Breast epithelium (tissue), 4 donors: Measurements from ENCODE around the gene COL28A1. TPM values are rescaled to one million over a fixed set of nuclear protein-coding genes. Genes with fewer than 3 reads are reported as not detected.
"Not testable (repeated sequence)": the region's sequence is repeated elsewhere in the genome, so short reads cannot be mapped to it uniquely, and the experiment has no call there.

Experiments
- DNase-seq, 2 donors: peaks; one replicate each; pipeline ENCODE4 v3.0.0-alpha.2; 2019; ENCODE audit warnings: low spot score in 2 of 2
- H3K27ac ChIP-seq, 2 donors: fragments of 200-600 bp; sonication (generic) in 1 of 2; one replicate each; pipeline ENCODE4 v1.5.1; 2016 to 2019; ENCODE audit warnings: mild to moderate bottlenecking in 1 of 2
- H3K27me3 ChIP-seq, 2 donors: fragments of 200-600 bp; sonication (generic) in 1 of 2; one replicate each; pipeline versions ENCODE4 v1.5.1 to v1.6.0; 2017 to 2019; ENCODE audit warnings: control low read depth in 1 of 2, mild to moderate bottlenecking in 1 of 2
- H3K36me3 ChIP-seq: fragments of 200-600 bp; one replicate; pipeline ENCODE4 v1.5.1; 2019
- H3K4me1 ChIP-seq, 2 donors: fragments of 200-600 bp; sonication (generic); one replicate each; pipeline ENCODE4 v1.5.1; 2016 to 2019; ENCODE audit warnings: control low read depth in 1 of 2
- H3K4me3 ChIP-seq, 3 donors: fragments of 200-600 bp; sonication (generic); 1 replicate in 2 of 3; 2 replicates in 1 of 3; pipeline ENCODE4 v1.5.1; 2016 to 2019; ENCODE audit warnings: mild to moderate bottlenecking in 3 of 3, moderate library complexity in 2 of 3
- H3K9me3 ChIP-seq, 2 donors: fragments of 200-600 bp; sonication (generic) in 1 of 2; one replicate each; pipeline ENCODE4 v1.5.1; 2016 to 2019; ENCODE audit warnings: control low read depth in 1 of 2
- POLR2A ChIP-seq: fragments of 450-650 bp; IDR thresholded peaks from one replicate; pipeline ENCODE4 v1.6.1; 2016; ENCODE audit warnings: antibody characterized with exemption, mild to moderate bottlenecking, moderate library complexity
- POLR2AphosphoS5 ChIP-seq, 3 donors: sonication (generic); formaldehyde crosslinking; IDR thresholded peaks; one replicate each; pipeline ENCODE4 v1.6.1; 2017; ENCODE audit warnings: antibody characterized with exemption in 3 of 3
- intact Hi-C: fragments of 100-400 bp; cut with DNase I; formaldehyde crosslinking; loops from one replicate; pipeline ENCODE4 v1.15.1; 2023; ENCODE audit warnings: low total_unique reads
- total RNA-seq, 3 donors: library from RNA; depleted of rRNA; stranded (reverse); fragments of >200 nt; gene quantifications; one replicate each; pipeline ENCODE4 v1.1.0, GENCODE V29; 2016
- TF ChIP-seq, protein P1 (sequence below), 3 donors: fragments of 450-650 bp; IDR thresholded peaks; one replicate each; pipeline ENCODE4 v1.5.1; 2016 to 2017; ENCODE audit warnings: antibody characterized with exemption in 3 of 3, mild to moderate bottlenecking in 3 of 3, moderate library complexity in 3 of 3

COL28A1 gene
- total RNA-seq, 3 donors from 2014 or later = 1.1 to 5.7 (median 4.9) TPM

GRCh38 chr7:7474436-7474835 is 61.2 kb downstream of the COL28A1 start:
- no peak for DNase-seq
- peaks cover 0 to 7% of the 10 kb centered on the region in 2 donors for H3K9me3 ChIP-seq
- TF ChIP-seq POLR2A (no peak), POLR2AphosphoS5 (IDR thresholded peaks at IDR 0.05) (no peak)
- TF ChIP-seq, protein P1, sequence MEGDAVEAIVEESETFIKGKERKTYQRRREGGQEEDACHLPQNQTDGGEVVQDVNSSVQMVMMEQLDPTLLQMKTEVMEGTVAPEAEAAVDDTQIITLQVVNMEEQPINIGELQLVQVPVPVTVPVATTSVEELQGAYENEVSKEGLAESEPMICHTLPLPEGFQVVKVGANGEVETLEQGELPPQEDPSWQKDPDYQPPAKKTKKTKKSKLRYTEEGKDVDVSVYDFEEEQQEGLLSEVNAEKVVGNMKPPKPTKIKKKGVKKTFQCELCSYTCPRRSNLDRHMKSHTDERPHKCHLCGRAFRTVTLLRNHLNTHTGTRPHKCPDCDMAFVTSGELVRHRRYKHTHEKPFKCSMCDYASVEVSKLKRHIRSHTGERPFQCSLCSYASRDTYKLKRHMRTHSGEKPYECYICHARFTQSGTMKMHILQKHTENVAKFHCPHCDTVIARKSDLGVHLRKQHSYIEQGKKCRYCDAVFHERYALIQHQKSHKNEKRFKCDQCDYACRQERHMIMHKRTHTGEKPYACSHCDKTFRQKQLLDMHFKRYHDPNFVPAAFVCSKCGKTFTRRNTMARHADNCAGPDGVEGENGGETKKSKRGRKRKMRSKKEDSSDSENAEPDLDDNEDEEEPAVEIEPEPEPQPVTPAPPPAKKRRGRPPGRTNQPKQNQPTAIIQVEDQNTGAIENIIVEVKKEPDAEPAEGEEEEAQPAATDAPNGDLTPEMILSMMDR (IDR thresholded peaks at IDR 0.05) = no peak
- H3K4me1 ChIP-seq = no peaks in the 10 kb centered on the region
- H3K36me3 ChIP-seq = no peaks in the 10 kb centered on the region
- H3K27me3 ChIP-seq = no peaks in the 10 kb centered on the region
- H3K4me3 ChIP-seq = no peak overlapping the region
- intact Hi-C loops = no loop called here
- no peak overlapping the region for H3K27ac ChIP-seq

DNA sequence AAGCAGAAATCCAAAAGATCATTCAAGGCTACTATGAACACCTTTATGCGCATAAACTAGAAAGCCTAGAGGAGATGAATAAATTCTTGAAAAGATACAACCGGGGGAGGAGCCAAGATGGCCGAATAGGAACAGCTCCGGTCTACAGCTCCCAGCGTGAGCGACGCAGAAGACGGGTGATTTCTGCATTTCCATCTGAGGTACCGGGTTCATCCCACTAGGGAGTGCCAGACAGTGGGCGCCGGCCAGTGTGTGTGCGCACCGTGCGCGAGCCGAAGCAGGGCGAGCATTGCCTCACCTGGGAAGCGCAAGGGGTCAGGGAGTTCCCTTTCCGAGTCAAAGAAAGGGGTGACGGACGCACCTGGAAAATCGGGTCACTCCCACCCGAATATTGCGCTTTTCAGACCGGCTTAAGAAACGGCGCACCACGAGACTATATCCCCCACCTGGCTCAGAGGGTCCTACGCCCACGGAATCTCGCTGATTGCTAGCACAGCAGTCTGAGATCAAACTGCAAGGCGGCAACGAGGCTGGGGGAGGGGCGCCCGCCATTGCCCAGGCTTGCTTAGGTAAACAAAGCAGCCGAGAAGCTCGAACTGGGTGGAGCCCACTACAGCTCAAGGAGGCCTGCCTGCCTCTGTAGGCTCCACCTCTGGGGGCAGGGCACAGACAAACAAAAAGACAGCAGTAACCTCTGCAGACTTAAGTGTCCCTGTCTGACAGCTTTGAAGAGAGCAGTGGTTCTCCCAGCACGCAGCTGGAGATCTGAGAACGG is 70.5 kb downstream of the COL28A1 start:
- H3K4me3 ChIP-seq, intact Hi-C loops, DNase-seq, H3K4me1 ChIP-seq, H3K27me3 ChIP-seq, H3K36me3 ChIP-seq, H3K9me3 ChIP-seq, H3K27ac ChIP-seq: not testable (repeated sequence)

GRCh38 chr7:7454000-7454399 is 81.7 kb downstream of the COL28A1 start:
- Histone ChIP-seq H3K4me1 (no peaks in the 10 kb centered on the region), H3K27me3 (no peaks in the 10 kb centered on the region), H3K36me3 (no peaks in the 10 kb centered on the region), H3K9me3 (peaks cover 0 to 5% of the 10 kb centered on the region in 2 donors), H3K27ac (no peak overlapping the region), H3K4me3 (no peak overlapping the region)
- TF ChIP-seq, protein P1 (IDR thresholded peaks at IDR 0.05) = no peak
- no peak for TF ChIP-seq POLR2A
- no peak for TF ChIP-seq POLR2AphosphoS5 (IDR thresholded peaks at IDR 0.05)
- intact Hi-C loops = no loop called here
- no peak for DNase-seq

DNA sequence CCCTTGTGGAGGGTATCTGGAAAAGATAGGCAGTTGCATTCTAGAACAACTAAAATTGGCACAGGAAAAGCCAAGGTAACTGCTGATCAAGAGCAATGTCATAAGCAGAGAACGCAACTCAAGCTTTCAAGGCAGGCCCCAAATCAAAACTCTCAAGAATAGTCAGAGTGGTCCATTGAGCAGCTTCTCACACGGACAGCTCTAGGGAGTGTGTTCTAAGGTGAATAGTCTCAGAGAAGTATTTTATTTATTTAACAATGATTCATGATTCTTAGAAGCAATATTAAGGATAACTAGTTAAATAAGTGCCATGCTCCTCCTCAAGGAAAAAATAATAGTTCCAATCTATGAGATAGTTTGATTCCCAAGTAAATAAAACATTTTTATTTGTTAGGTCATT is 83.0 kb downstream of the COL28A1 start:
- intact Hi-C loops = no loop called here

GRCh38 chr7:7452119-7452518 is 83.6 kb downstream of the COL28A1 start:
- Histone ChIP-seq H3K27me3 (no peaks in the 10 kb centered on the region), H3K4me1 (no peaks in the 10 kb centered on the region), H3K9me3 (peaks cover 0 to 15% of the 10 kb centered on the region in 2 donors), H3K27ac (no peak overlapping the region), H3K4me3 (no peak overlapping the region), H3K36me3 (no peaks in the 10 kb centered on the region)
- TF ChIP-seq POLR2AphosphoS5 (IDR thresholded peaks at IDR 0.05) (no peak), POLR2A (no peak)
- TF ChIP-seq, protein P1 (IDR thresholded peaks at IDR 0.05) = no peak
- intact Hi-C loops = no loop called here
- no peak for DNase-seq

More for the DNA sequence above, 83.0 kb downstream of the COL28A1 start:
- Histone ChIP-seq H3K27ac (no peak overlapping the region), H3K36me3 (no peaks in the 10 kb centered on the region), H3K4me1 (no peaks in the 10 kb centered on the region), H3K4me3 (no peak overlapping the region), H3K9me3 (peaks cover 0 to 15% of the 10 kb centered on the region in 2 donors), H3K27me3 (no peaks in the 10 kb centered on the region)
- no peak for DNase-seq
- TF ChIP-seq, protein P1 (IDR thresholded peaks at IDR 0.05) = no peak
- TF ChIP-seq POLR2A (no peak), POLR2AphosphoS5 (IDR thresholded peaks at IDR 0.05) (no peak)
